Osteoblast (primary cell): Measurements from ENCODE around the gene CEP131. TPM values are rescaled to one million over a fixed set of nuclear protein-coding genes. Genes with fewer than 3 reads are reported as not detected.

Experiments
- DNase-seq: peaks from one replicate; pipeline ENCODE4 v3.0.0; 2011; ENCODE audit warnings: low spot score, mixed read lengths; ENCODE audit not compliant: insufficient read length; ENCODE audit errors: missing footprints
- H2AFZ ChIP-seq: 2 replicates; pipeline ENCODE4 v1.6.0; 2011; ENCODE audit warnings: mild to moderate bottlenecking, low read length
- H3K27ac ChIP-seq: 2 replicates; pipeline ENCODE4 v1.5.1; 2011; ENCODE audit warnings: mild to moderate bottlenecking, low read depth, low read length, moderate library complexity
- H3K27me3 ChIP-seq: 2 replicates; pipeline ENCODE4 v1.6.0; 2012; ENCODE audit warnings: mild to moderate bottlenecking, control low read depth, inconsistent platforms, low read length, moderate library complexity; ENCODE audit not compliant: insufficient read depth
- H3K36me3 ChIP-seq: 2 replicates; pipeline ENCODE4 v1.5.1; 2011; ENCODE audit warnings: mild to moderate bottlenecking, low read length, control low read depth, moderate library complexity; ENCODE audit not compliant: insufficient read depth
- H3K4me1 ChIP-seq: 2 replicates; pipeline ENCODE4 v1.5.1; 2011; ENCODE audit warnings: mild to moderate bottlenecking, low read length, control low read depth, moderate library complexity; ENCODE audit not compliant: insufficient read depth
- H3K4me2 ChIP-seq: 2 replicates; pipeline ENCODE4 v1.6.0; 2011; ENCODE audit warnings: mild to moderate bottlenecking, low read length; ENCODE audit not compliant: insufficient read depth
- H3K4me3 ChIP-seq: fragments of 200-600 bp; sonication (generic); 3 replicates; pipeline ENCODE4 v1.5.1; 2012; ENCODE audit warnings: mild to moderate bottlenecking, low read length, inconsistent platforms; ENCODE audit not compliant: insufficient read depth
- H3K79me2 ChIP-seq: 2 replicates; pipeline ENCODE4 v1.6.0; 2012; ENCODE audit warnings: mild to moderate bottlenecking, low read length, control low read depth, inconsistent platforms; ENCODE audit not compliant: insufficient read depth
- H3K9me3 ChIP-seq: 2 replicates; pipeline ENCODE4 v1.5.1; 2011; ENCODE audit warnings: low read depth, low read length, control low read depth
- H4K20me1 ChIP-seq: 2 replicates; pipeline ENCODE4 v1.6.0; 2012; ENCODE audit warnings: mild to moderate bottlenecking, low read length, control low read depth; ENCODE audit not compliant: insufficient read depth
- total RNA-seq: library from RNA; depleted of rRNA; stranded (reverse); fragments of >200 nt; gene quantifications from 2 replicates; pipeline ENCODE4 v1.2.3, GENCODE V29; 2012
- TF ChIP-seq, protein P1 (sequence below): IDR thresholded peaks from 2 replicates; pipeline ENCODE4 v1.5.1; 2011; ENCODE audit warnings: mild to moderate bottlenecking, low read depth, low read length, moderate library complexity; ENCODE audit errors: extremely low read depth

Gene CEP131
- total RNA-seq, 1 donor: 8.7 TPM

DNA sequence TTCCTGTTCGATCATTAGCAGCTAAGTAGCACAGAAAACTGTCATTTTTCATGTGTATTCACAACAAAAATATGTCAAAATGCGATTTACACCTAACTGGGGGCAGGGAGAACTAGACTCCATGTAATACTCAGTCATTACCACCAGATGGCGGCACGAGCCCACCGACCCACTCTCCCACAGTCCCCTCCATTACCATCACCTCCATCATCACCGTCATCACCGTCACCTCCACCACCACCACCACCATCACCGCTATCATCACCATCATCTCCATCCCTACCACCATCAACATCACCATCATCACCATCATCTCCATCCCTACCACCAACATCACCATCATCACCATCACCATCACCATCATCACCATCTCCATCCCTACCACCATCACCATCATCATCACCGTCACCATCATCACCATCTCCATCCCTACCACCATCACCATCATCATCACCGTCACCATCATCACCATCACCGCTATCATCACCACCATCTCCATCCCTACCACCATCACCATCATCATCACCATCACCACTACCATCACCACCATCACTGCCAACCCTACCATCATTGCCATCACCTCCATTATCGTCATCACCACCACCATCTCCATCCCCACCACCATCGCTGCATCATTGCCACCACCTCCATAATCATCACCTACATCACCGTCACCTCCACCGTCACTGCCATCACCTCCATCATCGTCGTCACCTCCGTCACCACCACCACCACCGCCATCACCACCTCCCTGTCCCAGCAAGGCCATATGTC is 30.8 kb upstream of the CEP131 start:
- no peak overlapping the region for H3K4me2 ChIP-seq
- TF ChIP-seq, protein P1, sequence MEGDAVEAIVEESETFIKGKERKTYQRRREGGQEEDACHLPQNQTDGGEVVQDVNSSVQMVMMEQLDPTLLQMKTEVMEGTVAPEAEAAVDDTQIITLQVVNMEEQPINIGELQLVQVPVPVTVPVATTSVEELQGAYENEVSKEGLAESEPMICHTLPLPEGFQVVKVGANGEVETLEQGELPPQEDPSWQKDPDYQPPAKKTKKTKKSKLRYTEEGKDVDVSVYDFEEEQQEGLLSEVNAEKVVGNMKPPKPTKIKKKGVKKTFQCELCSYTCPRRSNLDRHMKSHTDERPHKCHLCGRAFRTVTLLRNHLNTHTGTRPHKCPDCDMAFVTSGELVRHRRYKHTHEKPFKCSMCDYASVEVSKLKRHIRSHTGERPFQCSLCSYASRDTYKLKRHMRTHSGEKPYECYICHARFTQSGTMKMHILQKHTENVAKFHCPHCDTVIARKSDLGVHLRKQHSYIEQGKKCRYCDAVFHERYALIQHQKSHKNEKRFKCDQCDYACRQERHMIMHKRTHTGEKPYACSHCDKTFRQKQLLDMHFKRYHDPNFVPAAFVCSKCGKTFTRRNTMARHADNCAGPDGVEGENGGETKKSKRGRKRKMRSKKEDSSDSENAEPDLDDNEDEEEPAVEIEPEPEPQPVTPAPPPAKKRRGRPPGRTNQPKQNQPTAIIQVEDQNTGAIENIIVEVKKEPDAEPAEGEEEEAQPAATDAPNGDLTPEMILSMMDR: peak; percentile 78
- peaks cover 6% of the 10 kb centered on the region for H3K4me1 ChIP-seq
- peaks cover 22% of the 10 kb centered on the region for H3K36me3 ChIP-seq
- peaks cover 45% of the 10 kb centered on the region for H4K20me1 ChIP-seq
- peaks cover 8% of the 10 kb centered on the region for H3K79me2 ChIP-seq
- H3K9me3 ChIP-seq: no peaks in the 10 kb centered on the region
- no peak overlapping the region for H3K4me3 ChIP-seq
- H2AFZ ChIP-seq: no peak overlapping the region
- H3K27me3 ChIP-seq: no peaks in the 10 kb centered on the region
- peak; percentile 97 for DNase-seq
- H3K27ac ChIP-seq: no peak overlapping the region

DNA sequence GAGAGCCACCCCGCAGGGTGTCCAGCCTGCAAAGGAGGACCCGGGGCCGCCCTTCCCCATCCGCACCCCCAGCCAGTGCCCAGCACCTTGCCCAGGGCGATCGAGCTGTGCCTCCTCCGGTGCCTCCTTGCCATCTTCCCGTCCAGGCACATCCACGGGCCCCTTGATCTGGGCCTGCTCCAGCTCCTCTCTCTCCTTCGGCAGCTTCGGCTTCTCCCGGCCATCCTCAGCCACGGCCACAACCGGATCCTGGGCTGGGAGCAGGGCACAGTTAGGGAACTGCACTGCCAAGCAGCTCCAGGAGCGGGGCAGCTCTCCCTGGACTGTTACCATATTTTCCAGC is 30.2 kb upstream of the CEP131 start:
- TF ChIP-seq, protein P1: no peak

DNA sequence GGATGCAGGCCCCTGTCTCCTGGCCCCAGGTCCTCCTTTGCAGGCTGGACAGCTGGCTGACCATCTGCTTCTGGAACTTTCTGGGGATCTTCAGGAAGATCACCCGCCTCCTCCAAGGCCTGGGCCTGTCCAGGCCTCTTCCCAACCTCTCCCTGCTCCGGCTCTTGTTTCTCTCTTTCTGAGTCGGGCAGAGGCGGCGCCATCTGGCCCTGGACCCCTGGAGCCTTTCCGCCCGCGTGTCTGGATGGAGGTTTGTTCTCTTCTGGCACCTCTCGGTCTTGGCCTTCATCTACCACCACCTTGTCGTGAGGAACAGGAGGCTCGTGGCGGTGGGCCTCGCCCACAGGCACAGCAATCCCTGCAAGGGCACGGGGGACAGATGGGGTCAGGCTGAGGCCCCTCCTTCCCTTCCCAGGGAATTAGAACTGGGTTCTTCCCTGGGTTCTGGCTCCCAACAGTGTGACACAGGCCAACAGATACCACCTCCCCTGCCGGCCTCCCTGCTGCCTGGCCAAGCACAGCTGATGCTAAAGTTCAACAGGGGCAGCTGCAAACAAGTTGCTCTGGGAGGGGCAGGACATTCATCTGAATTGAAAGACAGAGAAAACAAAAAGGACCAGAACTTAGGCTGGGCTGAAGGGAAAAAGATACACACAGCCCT is 29.7 kb upstream of the CEP131 start:
- no peak overlapping the region for H3K27ac ChIP-seq

More for the DNA sequence above, 30.2 kb upstream of the CEP131 start:
- peaks cover 45% of the 10 kb centered on the region for H4K20me1 ChIP-seq
- peaks cover 6% of the 10 kb centered on the region for H3K4me1 ChIP-seq
- no peak overlapping the region for H2AFZ ChIP-seq
- peaks cover 8% of the 10 kb centered on the region for H3K79me2 ChIP-seq
- no peak overlapping the region for H3K27ac ChIP-seq
- no peaks in the 10 kb centered on the region for H3K27me3 ChIP-seq
- H3K4me2 ChIP-seq: no peak overlapping the region
- H3K9me3 ChIP-seq: no peaks in the 10 kb centered on the region
- H3K36me3 ChIP-seq: peaks cover 22% of the 10 kb centered on the region
- DNase-seq: no peak
- H3K4me3 ChIP-seq: no peak overlapping the region

More for the DNA sequence above, 29.7 kb upstream of the CEP131 start:
- no peak overlapping the region for H2AFZ ChIP-seq
- H3K27me3 ChIP-seq: no peaks in the 10 kb centered on the region
- H4K20me1 ChIP-seq: peaks cover 40% of the 10 kb centered on the region
- no peak overlapping the region for H3K4me2 ChIP-seq
- DNase-seq: no peak
- no peak overlapping the region for H3K4me3 ChIP-seq
- peaks cover 8% of the 10 kb centered on the region for H3K79me2 ChIP-seq
- H3K36me3 ChIP-seq: peaks cover 22% of the 10 kb centered on the region
- no peaks in the 10 kb centered on the region for H3K9me3 ChIP-seq
- H3K4me1 ChIP-seq: peaks cover 6% of the 10 kb centered on the region
- TF ChIP-seq, protein P1: no peak
